Effector CD4-positive, alpha-beta T cell (primary cell): ENCODE results near the gene BEND7. TPM values are rescaled to one million over a fixed set of nuclear protein-coding genes. Genes with fewer than 3 reads are reported as not detected.
"Not testable (repeated sequence)": the region's sequence is repeated elsewhere in the genome, so short reads cannot be mapped to it uniquely, and the experiment has no call there.

Experiments
- DNase-seq: peaks from one replicate; pipeline ENCODE4 v3.0.0-alpha.2; 2020
- total RNA-seq: gene quantifications from one replicate; lab custom pipeline; 2026; lab: John Stamatoyannopoulos, UW

BEND7 gene
- not detected for total RNA-seq

GRCh38 chr10:13528875-13529713 is at the start of gene BEND7:
TSS of gene BEND7 (minus strand) at chr10:13529014. CDS start at chr10:13528533, 481 bp downstream.
- DNase-seq = no peak

- no peak for DNase-seq
Observed at GRCh38 chr10:13573960-13574359, 45.1 kb upstream of the BEND7 start.

- no peak for DNase-seq
Observed at GRCh38 chr10:13571541-13571940, 42.7 kb upstream of the BEND7 start.

GRCh38 chr10:13567030-13567429 is 38.2 kb upstream of the BEND7 start:
- DNase-seq = no peak

- no peak for DNase-seq
Observed at GRCh38 chr10:13564576-13564975, 35.8 kb upstream of the BEND7 start.

- DNase-seq = no peak
Observed at GRCh38 chr10:13563481-13564445, 34.9 kb upstream of the BEND7 start.

GRCh38 chr10:13560597-13560996 is 31.8 kb upstream of the BEND7 start:
- no peak for DNase-seq

- DNase-seq = no peak
Observed at GRCh38 chr10:13559124-13559700, 30.4 kb upstream of the BEND7 start.

GRCh38 chr10:13555884-13556510 is 27.2 kb upstream of the BEND7 start:
- DNase-seq = no peak

GRCh38 chr10:13550802-13551201 is 22.0 kb upstream of the BEND7 start:
- DNase-seq = no peak

- DNase-seq = no peak
Observed at GRCh38 chr10:13542533-13542932, 13.7 kb upstream of the BEND7 start.

GRCh38 chr10:13537985-13538384 is 9.2 kb upstream of the BEND7 start:
- not testable (repeated sequence) for DNase-seq

GRCh38 chr10:13536674-13537366 is 8.0 kb upstream of the BEND7 start:
- DNase-seq = no peak

- no peak for DNase-seq
Observed at GRCh38 chr10:13535346-13535745, 6.5 kb upstream of the BEND7 start.

- no peak for DNase-seq
Observed at GRCh38 chr10:13529714-13529973, 830 bp upstream of the BEND7 start.

GRCh38 chr10:13528123-13528874 is 515 bp downstream of the BEND7 start:
- no peak for DNase-seq

- DNase-seq = no peak
Observed at GRCh38 chr10:13527864-13528122, 1.0 kb downstream of the BEND7 start.

GRCh38 chr10:13526948-13527863 is 1.6 kb downstream of the BEND7 start:
- no peak for DNase-seq

- no peak for DNase-seq
Observed at GRCh38 chr10:13525663-13526062, 3.2 kb downstream of the BEND7 start.

- no peak for DNase-seq
Observed at GRCh38 chr10:13521026-13521425, 7.8 kb downstream of the BEND7 start.

GRCh38 chr10:13520194-13520593 is 8.6 kb downstream of the BEND7 start:
- DNase-seq = no peak
